ENCODE measurements around the gene WDR53.
"Not testable (repeated sequence)": the region's sequence is repeated elsewhere in the genome, so short reads cannot be mapped to it uniquely, and the experiment has no call there.

The WDR53 gene

GRCh38 chr3:196563721-196564225, 4.6 kb downstream of the WDR53 start:
- no peak for DNase-seq (ENCODE audit: low read depth)
- no peak overlapping the region for H3K4me3 ChIP-seq (ENCODE audit: low read depth, low read length)

- DNase-seq (ENCODE audit: low read depth), result peak; percentile 15
- no peak overlapping the region for H3K4me3 ChIP-seq (ENCODE audit: low read depth, low read length)
Observed at GRCh38 chr3:196559826-196560225, 8.5 kb downstream of the WDR53 start.

- H3K4me3 ChIP-seq (ENCODE audit: low read depth, low read length), result no peak overlapping the region
- DNase-seq (ENCODE audit: low read depth), result no peak
Observed at GRCh38 chr3:196558476-196558875, 9.9 kb downstream of the WDR53 start.

GRCh38 chr3:196557236-196557635, 11.1 kb downstream of the WDR53 start:
- DNase-seq (ENCODE audit: low read depth), result no peak
- H3K4me3 ChIP-seq (ENCODE audit: low read depth, low read length), result no peak overlapping the region

GRCh38 chr3:196555295-196555694, 13.1 kb downstream of the WDR53 start:
- H3K4me3 ChIP-seq (ENCODE audit: low read depth, low read length), result no peak overlapping the region
- no peak for DNase-seq (ENCODE audit: low read depth)

- no peak for DNase-seq (ENCODE audit: low read depth)
- H3K4me3 ChIP-seq (ENCODE audit: low read depth, low read length), result no peak overlapping the region
Observed at GRCh38 chr3:196554205-196554604, 14.1 kb downstream of the WDR53 start.

- DNase-seq (ENCODE audit: low read depth), result no peak
- H3K4me3 ChIP-seq (ENCODE audit: low read depth, low read length), result no peak overlapping the region
Observed at GRCh38 chr3:196553551-196553950, 14.8 kb downstream of the WDR53 start.

- no peak for DNase-seq (ENCODE audit: low read depth)
- no peak overlapping the region for H3K4me3 ChIP-seq (ENCODE audit: low read depth, low read length)
Observed at GRCh38 chr3:196552253-196552652, 16.1 kb downstream of the WDR53 start.

- H3K4me3 ChIP-seq (ENCODE audit: low read depth, low read length); DNase-seq (ENCODE audit: low read depth): not testable (repeated sequence)
Observed at GRCh38 chr3:196550172-196550571, 18.2 kb downstream of the WDR53 start.

- H3K4me3 ChIP-seq (ENCODE audit: low read depth, low read length); DNase-seq (ENCODE audit: low read depth): not testable (repeated sequence)
Observed at GRCh38 chr3:196549312-196549711, 19.0 kb downstream of the WDR53 start.

GRCh38 chr3:196547067-196547466, 21.3 kb downstream of the WDR53 start:
- no peak for DNase-seq (ENCODE audit: low read depth)
- H3K4me3 ChIP-seq (ENCODE audit: low read depth, low read length), result no peak overlapping the region

- DNase-seq (ENCODE audit: low read depth), result no peak
- H3K4me3 ChIP-seq (ENCODE audit: low read depth, low read length), result no peak overlapping the region
Observed at GRCh38 chr3:196546537-196546936, 21.8 kb downstream of the WDR53 start.

- H3K4me3 ChIP-seq (ENCODE audit: low read depth, low read length), result no peak overlapping the region
- DNase-seq (ENCODE audit: low read depth), result no peak
Observed at GRCh38 chr3:196544491-196544992, 23.8 kb downstream of the WDR53 start.

GRCh38 chr3:196541684-196542445, 26.5 kb downstream of the WDR53 start:
- no peak overlapping the region for H3K4me3 ChIP-seq (ENCODE audit: low read depth, low read length)
- DNase-seq (ENCODE audit: low read depth), result no peak

GRCh38 chr3:196537319-196537984, 30.9 kb downstream of the WDR53 start:
- DNase-seq (ENCODE audit: low read depth), result no peak

GRCh38 chr3:196533260-196533681, 35.1 kb downstream of the WDR53 start:
- no peak for DNase-seq (ENCODE audit: low read depth)
- no peak overlapping the region for H3K4me3 ChIP-seq (ENCODE audit: low read depth, low read length)

More at GRCh38 chr3:196537319-196537984, 30.9 kb downstream of the WDR53 start:
- H3K4me3 ChIP-seq (ENCODE audit: low read depth, low read length), result no peak overlapping the region

GRCh38 chr3:196531418-196531817, 36.9 kb downstream of the WDR53 start:
- H3K4me3 ChIP-seq (ENCODE audit: low read depth, low read length), result no peak overlapping the region
- DNase-seq (ENCODE audit: low read depth), result no peak

GRCh38 chr3:196528639-196529233, 39.6 kb downstream of the WDR53 start:
- DNase-seq (ENCODE audit: low read depth), result no peak
- peak overlapping the region; percentile 46 for H3K4me3 ChIP-seq (ENCODE audit: low read depth, low read length)

- DNase-seq (ENCODE audit: low read depth), result no peak
- H3K4me3 ChIP-seq (ENCODE audit: low read depth, low read length), result no peak overlapping the region
Observed at GRCh38 chr3:196525141-196525540, 43.2 kb downstream of the WDR53 start.

GRCh38 chr3:196524527-196524926, 43.8 kb downstream of the WDR53 start:
- DNase-seq (ENCODE audit: low read depth), result no peak
- H3K4me3 ChIP-seq (ENCODE audit: low read depth, low read length), result no peak overlapping the region
